Natural killer cell (primary cell): ENCODE measurements around the gene ITGA6. TPM values are rescaled to one million over a fixed set of nuclear protein-coding genes. Genes with fewer than 3 reads are reported as not detected.
"Not testable (repeated sequence)": the region's sequence is repeated elsewhere in the genome, so short reads cannot be mapped to it uniquely, and the experiment has no call there.

Source experiments
- ATAC-seq, 3 donors: fragments of 150-1000 bp in 2 of 3; fragments of 200-7000 bp in 1 of 3; cut with Tn5 transposase; 1 replicate in 1 of 3; 2 replicates in 2 of 3; pipeline ENCODE4 v1.10.0; 2021; ENCODE audit warnings: mild to moderate bottlenecking in 2 of 3, moderate library complexity in 2 of 3
- DNase-seq, 2 donors: peaks; one replicate each; pipeline versions ENCODE4 v3.0.0 to v3.0.0-alpha.2; 2013 to 2021; ENCODE audit warnings: mixed read lengths in 1 of 2
- H3K27ac ChIP-seq: one replicate; pipeline ENCODE4 v1.5.1; 2013; ENCODE audit warnings: mild to moderate bottlenecking, low read length
- H3K27me3 ChIP-seq: one replicate; pipeline ENCODE4 v1.6.1; 2013; ENCODE audit warnings: low read length; ENCODE audit not compliant: control insufficient read depth, insufficient read depth
- H3K36me3 ChIP-seq: one replicate; pipeline ENCODE4 v1.6.1; 2013; ENCODE audit warnings: low read length; ENCODE audit not compliant: control insufficient read depth, insufficient read depth
- H3K4me1 ChIP-seq: one replicate; pipeline ENCODE4 v1.6.1; 2013; ENCODE audit warnings: low read length; ENCODE audit not compliant: control insufficient read depth, insufficient read depth
- H3K4me3 ChIP-seq: one replicate; pipeline ENCODE4 v1.5.1; 2013; ENCODE audit warnings: low read length
- H3K9me3 ChIP-seq: one replicate; pipeline ENCODE4 v1.6.1; 2013; ENCODE audit warnings: low read length; ENCODE audit not compliant: control insufficient read depth, insufficient read depth
- H3K27ac Mint-ChIP-seq, 2 donors: one replicate each; pipeline ENCODE4 v1.8.0; 2022; ENCODE audit warnings: mild to moderate bottlenecking in 2 of 2, mixed read lengths in 2 of 2, moderate library complexity in 1 of 2
- H3K27me3 Mint-ChIP-seq, 2 donors: one replicate each; pipeline ENCODE4 v1.8.0; 2022; ENCODE audit warnings: low read depth in 2 of 2, mixed read lengths in 2 of 2
- H3K36me3 Mint-ChIP-seq: one replicate; pipeline ENCODE4 v1.8.0; 2022; ENCODE audit warnings: mixed read lengths
- H3K4me1 Mint-ChIP-seq, 2 donors: one replicate each; pipeline ENCODE4 v1.8.0; 2022; ENCODE audit warnings: mixed read lengths in 2 of 2
- H3K4me3 Mint-ChIP-seq: one replicate; pipeline ENCODE4 v1.8.0; 2022; ENCODE audit warnings: mild to moderate bottlenecking, moderate library complexity, mixed read lengths
- H3K9me3 Mint-ChIP-seq, 2 donors: one replicate each; pipeline ENCODE4 v1.8.0; 2022; ENCODE audit warnings: mixed read lengths in 2 of 2
- WGBS: methylation state at CpG from one replicate; pipeline ENCODE4 v1.1.7; 2013; ENCODE audit warnings: missing lambda C conversion rate; ENCODE audit not compliant: insufficient coverage; 5-methylcytosine and 5-hydroxymethylcytosine counted together
- intact Hi-C: fragments of 100-400 bp; cut with micrococcal nuclease; formaldehyde crosslinking; loops from one replicate; pipeline ENCODE4 v1.14.2; 2022
- total RNA-seq, 4 donors: library from RNA; stranded (reverse); fragments of 120-200 nt in 1 of 4; gene quantifications; one replicate each; pipeline versions ENCODE4 v1.2.3 to v1.2.4, GENCODE V29; 2013 to 2022
- TF ChIP-seq, protein P1 (sequence below): fragments of 200-600 bp; IDR thresholded peaks from one replicate; pipeline ENCODE4 v1.8.0; 2022; ENCODE audit warnings: antibody characterized with exemption

Gene ITGA6
- total RNA-seq, 3 donors from 2014 or later (not counting 1 experiment from before 2014, with no cell fraction given), result 34.0 to 52.8 (median 38.3) TPM

DNA sequence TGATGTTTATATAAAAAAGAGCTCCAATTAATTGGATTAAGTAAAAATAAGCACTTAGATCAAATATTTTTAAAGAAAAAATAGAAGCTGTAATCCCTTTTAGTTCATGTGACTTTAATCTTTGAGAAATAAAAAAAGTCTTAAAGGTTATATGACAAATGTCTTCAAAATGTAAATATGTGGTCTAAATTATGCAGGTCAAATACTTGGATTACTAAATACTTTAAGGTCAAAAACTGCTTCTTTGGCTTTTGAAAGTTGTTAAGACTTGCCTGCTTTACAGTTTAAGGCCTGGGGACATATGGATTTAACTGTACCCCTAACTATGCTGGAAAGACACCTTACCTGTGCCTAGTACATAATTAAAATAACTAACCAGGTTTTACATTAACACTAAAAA lies 113.0 kb downstream of the ITGA6 start:
- Histone ChIP-seq H3K27me3 (no peaks in the 10 kb centered on the region), H3K4me1 (no peaks in the 10 kb centered on the region), H3K36me3 (no peaks in the 10 kb centered on the region), H3K4me3 (no peak overlapping the region), H3K9me3 (peaks cover 10% of the 10 kb centered on the region), H3K27ac (no peak overlapping the region)
- ATAC-seq, result no peak
- TF ChIP-seq, protein P1, sequence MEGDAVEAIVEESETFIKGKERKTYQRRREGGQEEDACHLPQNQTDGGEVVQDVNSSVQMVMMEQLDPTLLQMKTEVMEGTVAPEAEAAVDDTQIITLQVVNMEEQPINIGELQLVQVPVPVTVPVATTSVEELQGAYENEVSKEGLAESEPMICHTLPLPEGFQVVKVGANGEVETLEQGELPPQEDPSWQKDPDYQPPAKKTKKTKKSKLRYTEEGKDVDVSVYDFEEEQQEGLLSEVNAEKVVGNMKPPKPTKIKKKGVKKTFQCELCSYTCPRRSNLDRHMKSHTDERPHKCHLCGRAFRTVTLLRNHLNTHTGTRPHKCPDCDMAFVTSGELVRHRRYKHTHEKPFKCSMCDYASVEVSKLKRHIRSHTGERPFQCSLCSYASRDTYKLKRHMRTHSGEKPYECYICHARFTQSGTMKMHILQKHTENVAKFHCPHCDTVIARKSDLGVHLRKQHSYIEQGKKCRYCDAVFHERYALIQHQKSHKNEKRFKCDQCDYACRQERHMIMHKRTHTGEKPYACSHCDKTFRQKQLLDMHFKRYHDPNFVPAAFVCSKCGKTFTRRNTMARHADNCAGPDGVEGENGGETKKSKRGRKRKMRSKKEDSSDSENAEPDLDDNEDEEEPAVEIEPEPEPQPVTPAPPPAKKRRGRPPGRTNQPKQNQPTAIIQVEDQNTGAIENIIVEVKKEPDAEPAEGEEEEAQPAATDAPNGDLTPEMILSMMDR, result no peak
- Mint-ChIP-seq H3K4me3 (no peak overlapping the region), H3K9me3 (no peaks in the 10 kb centered on the region), H3K27ac (no peak overlapping the region), H3K4me1 (peaks cover 0 to 4% of the 10 kb centered on the region in 2 donors), H3K27me3 (peaks cover 0 to 8% of the 10 kb centered on the region in 2 donors), H3K36me3 (no peaks in the 10 kb centered on the region)
- intact Hi-C loops, result no loop called here
- no peak for DNase-seq

DNA sequence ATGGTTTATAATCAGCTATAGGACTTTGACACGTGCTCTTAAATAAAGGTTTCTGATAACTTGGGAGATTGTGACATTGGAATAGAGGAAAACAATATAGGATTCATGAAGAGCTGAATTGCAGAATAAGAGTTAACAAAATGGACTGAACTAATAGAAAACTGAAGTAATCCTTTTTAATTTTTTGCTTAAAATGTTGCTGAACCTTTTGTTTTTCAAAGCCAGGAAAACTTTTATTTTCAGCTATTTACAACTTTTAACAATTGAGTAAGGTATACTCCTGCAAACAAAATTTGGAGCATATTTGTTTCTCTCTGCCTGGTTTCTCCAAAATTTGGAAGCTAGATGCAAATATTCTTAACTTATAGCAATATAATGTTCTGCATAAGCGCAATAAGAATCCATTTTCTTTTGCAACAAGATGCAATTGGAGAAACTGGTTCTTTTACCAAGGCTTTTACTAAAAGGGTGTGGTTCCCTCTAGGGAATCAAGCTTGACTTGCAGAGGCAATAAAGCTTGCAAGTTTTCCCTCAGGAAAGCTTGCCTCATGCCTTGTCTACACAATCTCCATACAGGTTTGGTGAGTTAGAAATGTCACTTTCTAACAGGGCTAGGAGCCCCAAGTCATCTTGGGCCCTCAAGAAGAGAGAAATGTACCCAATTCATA lies 118.2 kb downstream of the ITGA6 start:
- Histone ChIP-seq H3K9me3 (peaks cover 4% of the 10 kb centered on the region), H3K27ac (no peak overlapping the region), H3K4me1 (no peaks in the 10 kb centered on the region), H3K4me3 (no peak overlapping the region), H3K36me3 (no peaks in the 10 kb centered on the region), H3K27me3 (no peaks in the 10 kb centered on the region)
- Mint-ChIP-seq H3K4me1 (peaks cover 0 to 4% of the 10 kb centered on the region in 2 donors), H3K36me3 (no peaks in the 10 kb centered on the region), H3K4me3 (no peak overlapping the region), H3K27me3 (peaks cover 0 to 8% of the 10 kb centered on the region in 2 donors), H3K27ac (no peak overlapping the region), H3K9me3 (no peaks in the 10 kb centered on the region)
- WGBS, result 100% methylated on average over 2 of the region's 2 CpGs
- TF ChIP-seq, protein P1, result no peak
- intact Hi-C loops, result no loop called here
- ATAC-seq (no peak), DNase-seq (no peak)

DNA sequence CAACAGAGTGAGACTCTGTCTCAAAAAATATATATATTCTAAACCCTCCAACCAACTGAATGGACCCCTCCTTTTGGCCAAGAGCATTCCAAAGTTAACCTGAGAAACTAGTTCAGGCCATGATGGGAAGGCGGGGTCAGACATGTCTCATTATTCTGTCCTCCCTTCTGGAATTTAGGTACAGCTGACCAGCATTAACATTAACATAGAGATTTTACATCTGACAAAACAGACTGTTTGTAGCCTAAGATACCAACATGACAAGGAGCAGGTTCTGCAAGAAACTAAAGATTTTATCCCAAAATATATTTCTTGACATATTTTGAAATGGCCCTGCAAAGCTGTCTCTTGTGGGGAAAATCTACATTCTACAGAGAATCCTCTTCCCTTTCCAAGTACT lies 121.7 kb downstream of the ITGA6 start:
- H3K27ac Mint-ChIP-seq, result no peak overlapping the region
- ATAC-seq (no peak), DNase-seq (no peak)

DNA sequence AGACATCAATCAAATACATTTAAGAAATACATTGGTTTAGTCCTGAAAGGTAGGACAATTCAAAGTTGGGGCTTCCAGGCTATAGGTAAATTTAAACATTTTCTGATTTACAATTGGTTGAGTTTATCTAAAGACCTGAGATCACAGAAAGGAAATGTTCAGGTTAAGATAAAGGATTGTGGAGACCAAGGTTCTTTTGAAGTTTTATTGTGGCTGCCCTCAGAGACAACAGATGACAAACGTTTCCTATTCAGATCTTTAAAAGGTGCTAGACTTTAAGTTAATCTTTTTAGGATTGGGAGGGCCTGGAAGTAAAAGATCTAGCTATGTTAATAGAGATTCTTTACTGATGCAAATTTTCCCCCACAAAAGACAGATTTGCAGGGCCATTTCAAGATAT lies 122.4 kb downstream of the ITGA6 start:
- DNase-seq, result peak in 1 of 2 donors; percentile 57
- H3K27me3 ChIP-seq, H3K36me3 Mint-ChIP-seq, H3K9me3 Mint-ChIP-seq, H3K27me3 Mint-ChIP-seq, intact Hi-C loops, H3K4me3 Mint-ChIP-seq, H3K9me3 ChIP-seq, H3K4me1 ChIP-seq, H3K27ac Mint-ChIP-seq, H3K36me3 ChIP-seq, ATAC-seq, H3K4me3 ChIP-seq, H3K27ac ChIP-seq, H3K4me1 Mint-ChIP-seq: not testable (repeated sequence)
- 20% methylated on average over 1 of the region's 1 CpG for WGBS

More for the DNA sequence above, 121.7 kb downstream of the ITGA6 start:
- Mint-ChIP-seq H3K27me3 (peaks cover 0 to 2% of the 10 kb centered on the region in 2 donors), H3K4me1 (peaks cover 0 to 4% of the 10 kb centered on the region in 2 donors), H3K9me3 (no peaks in the 10 kb centered on the region), H3K4me3 (no peak overlapping the region), H3K36me3 (no peaks in the 10 kb centered on the region)
- no peaks in the 10 kb centered on the region for H3K27me3 ChIP-seq
- WGBS, result 100% methylated on average over 1 of the region's 1 CpG
- H3K27ac ChIP-seq, result no peak overlapping the region
- TF ChIP-seq, protein P1, result no peak
- H3K4me3 ChIP-seq, result no peak overlapping the region
- H3K36me3 ChIP-seq, result no peaks in the 10 kb centered on the region
- H3K9me3 ChIP-seq, result peaks cover 4% of the 10 kb centered on the region
- no peaks in the 10 kb centered on the region for H3K4me1 ChIP-seq
- intact Hi-C loops, result no loop called here
